ENCODE data around the gene CACNA1F. TPM values are rescaled to one million over a fixed set of nuclear protein-coding genes. Genes with fewer than 3 reads are reported as not detected.

Gene CACNA1F
- total and polyA plus RNA-seq, 9 of the 15 experiments (the other 6 are each of a cell fraction or from before 2014, with no cell fraction given) = under 0.01 to 0.41 (median 0.03) TPM; not detected in 3

DNA sequence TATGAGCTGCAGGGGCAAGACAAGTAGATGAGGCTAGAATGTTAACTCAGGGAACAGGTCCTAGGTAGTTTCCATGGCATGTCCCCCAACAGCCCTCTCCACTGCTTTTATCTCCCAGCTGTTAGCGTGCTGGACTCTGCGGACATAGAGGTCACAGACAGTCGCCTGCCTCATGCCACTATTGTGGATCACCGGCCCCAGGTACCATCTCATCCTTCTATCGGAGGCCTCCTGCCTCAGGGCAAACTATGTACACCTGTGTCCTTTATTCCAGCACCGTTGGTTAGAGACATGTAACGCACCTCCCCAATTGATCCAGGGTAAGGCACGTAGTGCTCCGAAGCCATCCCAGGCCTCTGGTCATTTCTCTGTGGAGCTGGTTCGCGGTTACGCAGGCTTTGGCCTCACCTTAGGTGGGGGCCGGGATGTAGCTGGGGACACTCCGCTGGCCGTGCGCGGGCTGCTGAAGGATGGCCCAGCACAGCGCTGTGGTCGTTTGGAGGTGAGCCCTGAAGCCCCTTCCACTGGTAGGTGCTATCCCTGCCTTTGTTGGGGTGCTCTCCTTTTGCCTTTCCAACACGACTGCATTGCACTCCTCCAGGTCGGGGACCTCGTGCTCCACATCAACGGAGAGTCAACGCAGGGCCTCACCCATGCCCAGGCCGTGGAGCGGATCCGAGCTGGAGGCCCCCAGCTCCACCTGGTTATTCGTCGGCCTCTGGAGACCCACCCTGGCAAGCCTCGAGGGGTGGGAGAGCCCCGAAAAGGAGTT lies 68.4 kb downstream of the CACNA1F start:
- Histone ChIP-seq H3K9ac (ENCODE audit: insufficient read depth in 1 of 2, low read depth in 2 of 2, low read length in 2 of 2) (peak overlapping the region; percentile 53 to 63), H3K4me3 (peak overlapping the region; percentile 31; the same call in 1 of the 2 replicates), H3K36me3 (ENCODE audit: control insufficient read depth, insufficient read depth, low read length) (no peaks in the 10 kb centered on the region), H3K4me1 (replicated peaks in 1 of 2; ENCODE audit: control insufficient read depth in 2 of 2, insufficient read depth in 2 of 2, low read length in 2 of 2) (peaks cover 45 to 63% of the 10 kb centered on the region in 2 experiments), H2AFZ (ENCODE audit: low read depth, low read length) (peak overlapping the region; percentile 51; the same call in 1 of the 2 replicates), H3K79me2 (ENCODE audit: control insufficient read depth, insufficient read depth, low read length) (peaks cover 13% of the 10 kb centered on the region; the same call in 1 of the 3 replicates), H3K27ac (ENCODE audit: extremely low read depth, low read depth, low read length) (peak overlapping the region; percentile 85), H3K4me2 (ENCODE audit: insufficient read depth, low read length) (peak overlapping the region; percentile 71), H3K9me1 (ENCODE audit: control insufficient read depth, insufficient read depth, low read length) (no peaks in the 10 kb centered on the region), H4K20me1 (replicated peaks; ENCODE audit: control insufficient read depth, insufficient read depth, low read length) (no peaks in the 10 kb centered on the region), H3K27me3 (ENCODE audit: control insufficient read depth in 2 of 2, insufficient read depth in 2 of 2, low read length in 2 of 2) (no peaks in the 10 kb centered on the region), H3K9me3 (replicated peaks; ENCODE audit: control insufficient read depth, insufficient read depth, low read depth, low read length) (no peaks in the 10 kb centered on the region)
- ATAC-seq (no peak), DNase-seq (ENCODE audit: extremely low read depth in 1 of 4, low spot score in 3 of 4) (no peak), FAIRE-seq (no peak)
- WGBS (ENCODE audit: insufficient coverage, low coverage, missing lambda C conversion rate) = 58% methylated on average over 23 of the region's 31 CpGs
- intact Hi-C loops (cut with micrococcal nuclease) (no loop called here), in situ Hi-C loops (cut with MboI) (no loop called here)
- ChIA-PET CTCF (ENCODE audit: low intra/inter-chr PET ratio) (interaction anchor here (0.6 kb wide), 1 partner anchor 41 kb away, joined by 3 read pairs; the partner anchor contains the start of gene GPKOW), POLR2A (interaction anchor here (0.6 kb wide), 1 partner anchor 131 kb away, joined by 3 read pairs; no protein-coding TSS in a partner anchor)
- TSS peak; percentile 81 for BruUV-seq (replicated peaks)
- TF ChIP-seq POLR2G (IDR thresholded peaks at IDR 0.05; ENCODE audit: low read depth, low read length) (0 out of 2 replicates have a peak, but pooled peaks have one; percentile 24), PTRF (tag; IDR thresholded peaks at IDR 0.05) (no peak), SMAD1 (IDR thresholded peaks at IDR 0.05; ENCODE audit: low read depth, low read length, partially characterized antibody) (no peak), RBFOX2 (IDR thresholded peaks at IDR 0.05; ENCODE audit: low read depth, low read length) (peak; percentile 38; the same call in 1 of the 2 replicates), ZBTB7A (IDR thresholded peaks at IDR 0.05; ENCODE audit: borderline replicate concordance, control insufficient read depth, low read depth, low read length) (0 out of 2 replicates have a peak, but pooled peaks have one; percentile 19), SRSF7 (optimal IDR thresholded peaks at IDR 0.05; ENCODE audit: low read depth, low read length) (no peak), RUNX1 (IDR thresholded peaks at IDR 0.05; ENCODE audit: low read depth) (no peak), ZNF561 (CRISPR knock-in tag; conservative IDR thresholded peaks at IDR 0.05) (no peak)
- TF ChIP-seq, protein P1, sequence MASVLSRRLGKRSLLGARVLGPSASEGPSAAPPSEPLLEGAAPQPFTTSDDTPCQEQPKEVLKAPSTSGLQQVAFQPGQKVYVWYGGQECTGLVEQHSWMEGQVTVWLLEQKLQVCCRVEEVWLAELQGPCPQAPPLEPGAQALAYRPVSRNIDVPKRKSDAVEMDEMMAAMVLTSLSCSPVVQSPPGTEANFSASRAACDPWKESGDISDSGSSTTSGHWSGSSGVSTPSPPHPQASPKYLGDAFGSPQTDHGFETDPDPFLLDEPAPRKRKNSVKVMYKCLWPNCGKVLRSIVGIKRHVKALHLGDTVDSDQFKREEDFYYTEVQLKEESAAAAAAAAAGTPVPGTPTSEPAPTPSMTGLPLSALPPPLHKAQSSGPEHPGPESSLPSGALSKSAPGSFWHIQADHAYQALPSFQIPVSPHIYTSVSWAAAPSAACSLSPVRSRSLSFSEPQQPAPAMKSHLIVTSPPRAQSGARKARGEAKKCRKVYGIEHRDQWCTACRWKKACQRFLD (CRISPR knock-in tag; IDR thresholded peaks at IDR 0.05) = no peak
- TF ChIP-seq, protein P2, sequence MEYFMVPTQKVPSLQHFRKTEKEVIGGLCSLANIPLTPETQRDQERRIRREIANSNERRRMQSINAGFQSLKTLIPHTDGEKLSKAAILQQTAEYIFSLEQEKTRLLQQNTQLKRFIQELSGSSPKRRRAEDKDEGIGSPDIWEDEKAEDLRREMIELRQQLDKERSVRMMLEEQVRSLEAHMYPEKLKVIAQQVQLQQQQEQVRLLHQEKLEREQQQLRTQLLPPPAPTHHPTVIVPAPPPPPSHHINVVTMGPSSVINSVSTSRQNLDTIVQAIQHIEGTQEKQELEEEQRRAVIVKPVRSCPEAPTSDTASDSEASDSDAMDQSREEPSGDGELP (CRISPR knock-in tag; IDR thresholded peaks at IDR 0.05; ENCODE audit: borderline replicate concordance) = peak; percentile 61; the same call in 1 of the 2 replicates
- TF ChIP-seq, protein P3, sequence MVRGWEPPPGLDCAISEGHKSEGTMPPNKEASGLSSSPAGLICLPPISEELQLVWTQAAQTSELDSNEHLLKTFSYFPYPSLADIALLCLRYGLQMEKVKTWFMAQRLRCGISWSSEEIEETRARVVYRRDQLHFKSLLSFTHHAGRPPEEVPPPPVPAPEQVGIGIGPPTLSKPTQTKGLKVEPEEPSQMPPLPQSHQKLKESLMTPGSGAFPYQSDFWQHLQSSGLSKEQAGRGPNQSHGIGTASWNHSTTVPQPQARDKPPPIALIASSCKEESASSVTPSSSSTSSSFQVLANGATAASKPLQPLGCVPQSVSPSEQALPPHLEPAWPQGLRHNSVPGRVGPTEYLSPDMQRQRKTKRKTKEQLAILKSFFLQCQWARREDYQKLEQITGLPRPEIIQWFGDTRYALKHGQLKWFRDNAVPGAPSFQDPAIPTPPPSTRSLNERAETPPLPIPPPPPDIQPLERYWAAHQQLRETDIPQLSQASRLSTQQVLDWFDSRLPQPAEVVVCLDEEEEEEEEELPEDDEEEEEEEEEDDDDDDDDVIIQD (CRISPR knock-in tag; IDR thresholded peaks at IDR 0.05) = no peak
- TF ChIP-seq, protein P4, sequence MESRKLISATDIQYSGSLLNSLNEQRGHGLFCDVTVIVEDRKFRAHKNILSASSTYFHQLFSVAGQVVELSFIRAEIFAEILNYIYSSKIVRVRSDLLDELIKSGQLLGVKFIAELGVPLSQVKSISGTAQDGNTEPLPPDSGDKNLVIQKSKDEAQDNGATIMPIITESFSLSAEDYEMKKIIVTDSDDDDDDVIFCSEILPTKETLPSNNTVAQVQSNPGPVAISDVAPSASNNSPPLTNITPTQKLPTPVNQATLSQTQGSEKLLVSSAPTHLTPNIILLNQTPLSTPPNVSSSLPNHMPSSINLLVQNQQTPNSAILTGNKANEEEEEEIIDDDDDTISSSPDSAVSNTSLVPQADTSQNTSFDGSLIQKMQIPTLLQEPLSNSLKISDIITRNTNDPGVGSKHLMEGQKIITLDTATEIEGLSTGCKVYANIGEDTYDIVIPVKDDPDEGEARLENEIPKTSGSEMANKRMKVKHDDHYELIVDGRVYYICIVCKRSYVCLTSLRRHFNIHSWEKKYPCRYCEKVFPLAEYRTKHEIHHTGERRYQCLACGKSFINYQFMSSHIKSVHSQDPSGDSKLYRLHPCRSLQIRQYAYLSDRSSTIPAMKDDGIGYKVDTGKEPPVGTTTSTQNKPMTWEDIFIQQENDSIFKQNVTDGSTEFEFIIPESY (CRISPR knock-in tag; IDR thresholded peaks at IDR 0.05) = peak; percentile 79
